ENCODE data around the gene MSMB.
"Not testable (repeated sequence)": the region's sequence is repeated elsewhere in the genome, so short reads cannot be mapped to it uniquely, and the experiment has no call there.

Gene MSMB

DNA sequence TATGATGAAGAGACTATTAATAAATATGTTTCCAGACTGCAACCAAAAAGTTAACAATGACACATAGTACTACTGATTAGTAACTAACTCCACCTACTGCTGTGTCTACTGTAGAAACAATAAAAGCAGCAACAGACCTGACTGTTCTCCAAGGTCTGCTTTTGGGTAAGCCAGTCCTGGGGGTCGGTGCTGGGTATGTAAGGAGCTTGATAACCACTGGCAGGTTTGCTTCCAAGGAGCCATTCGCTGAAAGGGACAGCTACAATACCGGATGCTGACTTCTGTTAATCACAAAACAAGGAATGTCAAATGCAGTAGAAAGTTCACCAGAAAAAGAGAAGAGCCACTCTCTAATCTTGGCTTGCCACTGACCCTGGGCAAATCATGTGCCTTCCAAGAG lies 33.3 kb downstream of the MSMB start:
- Mint-ChIP-seq H3K4me1 (peaks cover 12% of the 10 kb centered on the region), H3K27me3 (no peaks in the 10 kb centered on the region), H3K27ac (no peak overlapping the region), H3K4me3 (no peak overlapping the region), H3K36me3 (peaks cover 26% of the 10 kb centered on the region), H3K9me3 (no peaks in the 10 kb centered on the region)
- no peak for ATAC-seq

DNA sequence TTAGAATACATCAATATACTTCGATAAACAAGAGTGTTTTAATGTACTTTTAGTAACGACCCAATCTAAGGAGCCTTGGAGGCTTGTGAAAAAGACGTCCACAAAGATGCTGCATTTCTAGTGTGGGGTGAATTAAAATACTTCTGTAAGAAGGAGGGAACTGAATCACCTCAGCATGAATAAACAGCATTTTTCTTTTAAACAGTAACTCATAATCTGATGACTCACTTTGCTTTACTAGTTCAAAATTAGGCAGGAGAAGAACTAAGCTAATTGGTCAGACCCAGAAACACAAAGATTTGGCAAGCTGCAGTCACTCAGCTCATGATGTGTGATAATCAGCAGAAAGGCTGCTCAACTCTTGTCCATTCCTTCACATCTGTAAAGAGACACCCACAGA lies 39.9 kb downstream of the MSMB start:
- no peaks in the 10 kb centered on the region for H3K27me3 Mint-ChIP-seq
- H3K4me1 Mint-ChIP-seq = no peaks in the 10 kb centered on the region
- no peaks in the 10 kb centered on the region for H3K9me3 Mint-ChIP-seq
- no peak overlapping the region for H3K27ac Mint-ChIP-seq
- H3K4me3 Mint-ChIP-seq = no peak overlapping the region
- H3K36me3 Mint-ChIP-seq = peaks cover 40% of the 10 kb centered on the region
- no peak for ATAC-seq

DNA sequence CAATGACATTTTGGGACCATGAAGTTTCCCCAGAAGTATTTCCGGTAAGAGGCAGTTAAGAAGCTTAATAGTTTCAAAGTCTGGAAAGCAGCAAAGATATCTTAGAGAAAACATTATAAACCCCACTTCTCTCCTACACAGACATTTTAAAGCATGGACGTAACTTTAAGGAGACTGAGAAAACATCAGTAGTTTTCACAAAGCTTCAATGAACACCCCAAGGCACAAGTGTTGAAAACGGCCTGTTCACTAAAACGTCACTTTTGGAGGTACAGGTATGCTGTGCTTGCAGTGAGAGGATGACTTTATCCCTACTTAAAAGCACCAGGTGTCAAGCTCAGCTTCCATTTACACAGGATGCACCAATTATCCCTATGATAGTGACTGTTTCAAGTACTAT lies 40.7 kb downstream of the MSMB start:
- no peaks in the 10 kb centered on the region for H3K9me3 Mint-ChIP-seq
- H3K4me3 Mint-ChIP-seq = no peak overlapping the region
- ATAC-seq = no peak
- H3K4me1 Mint-ChIP-seq = no peaks in the 10 kb centered on the region
- no peaks in the 10 kb centered on the region for H3K27me3 Mint-ChIP-seq
- no peak overlapping the region for H3K27ac Mint-ChIP-seq
- peaks cover 44% of the 10 kb centered on the region for H3K36me3 Mint-ChIP-seq

DNA sequence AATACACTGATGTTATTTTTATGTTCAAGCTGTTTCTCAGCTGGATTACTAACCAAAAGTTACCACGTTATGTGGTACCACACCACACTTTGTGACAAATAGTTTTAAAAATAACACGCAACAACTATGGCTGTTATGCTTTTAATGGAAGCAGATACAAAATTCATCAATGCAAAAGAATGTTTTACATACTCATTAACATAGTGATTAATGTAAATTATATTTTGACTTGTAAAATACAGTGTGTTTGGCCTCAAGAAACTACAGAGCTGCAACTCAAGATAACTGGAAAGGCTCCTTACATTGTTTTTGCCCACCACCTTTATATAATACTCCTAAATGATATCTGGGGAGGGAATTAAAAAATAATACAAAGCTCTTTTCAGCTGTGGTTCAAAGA lies 41.1 kb downstream of the MSMB start:
- H3K27ac Mint-ChIP-seq = no peak overlapping the region
- H3K36me3 Mint-ChIP-seq = peaks cover 49% of the 10 kb centered on the region
- no peak overlapping the region for H3K4me3 Mint-ChIP-seq
- H3K9me3 Mint-ChIP-seq = no peaks in the 10 kb centered on the region
- no peaks in the 10 kb centered on the region for H3K27me3 Mint-ChIP-seq
- H3K4me1 Mint-ChIP-seq = no peaks in the 10 kb centered on the region
- ATAC-seq = no peak

DNA sequence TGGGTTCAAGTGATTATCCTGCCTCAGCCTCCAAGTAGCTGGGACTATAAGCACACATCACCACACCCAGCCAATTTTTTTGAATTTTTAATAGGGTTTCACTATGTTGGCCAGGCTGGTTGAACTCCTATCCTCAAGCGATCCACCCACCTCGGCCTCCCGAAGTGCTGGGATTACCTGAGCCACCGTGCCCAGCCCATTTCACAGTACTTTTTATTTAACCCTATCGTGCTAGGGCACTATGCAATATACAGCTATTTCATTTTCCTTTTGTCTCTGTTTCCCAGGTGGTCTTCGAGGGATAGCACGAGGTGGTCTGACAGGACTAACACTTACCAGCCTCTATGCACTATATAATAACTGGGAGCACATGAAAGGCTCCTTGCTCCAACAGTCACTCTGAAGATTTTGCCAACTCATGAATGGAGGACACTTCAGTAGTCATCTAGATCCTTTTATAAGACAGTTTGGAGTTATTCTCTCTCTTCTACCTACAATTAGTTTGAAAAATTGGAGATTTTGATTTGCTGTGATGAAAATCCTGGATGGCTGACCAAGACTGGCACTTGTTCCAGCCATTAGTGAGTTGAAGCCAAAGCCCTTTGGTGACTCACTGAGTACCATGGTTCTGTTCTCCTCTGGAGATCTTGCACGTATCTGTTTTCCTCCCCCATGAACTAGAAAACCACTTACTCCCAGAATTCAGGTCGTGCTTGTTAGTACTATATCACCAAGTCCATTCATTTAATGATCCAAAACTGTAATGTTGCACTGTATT lies 43.0 kb downstream of the MSMB start:
- Mint-ChIP-seq H3K27me3 (no peaks in the 10 kb centered on the region), H3K4me1 (no peaks in the 10 kb centered on the region), H3K36me3 (peaks cover 60% of the 10 kb centered on the region), H3K9me3 (peaks cover 3% of the 10 kb centered on the region), H3K4me3 (no peak overlapping the region), H3K27ac (no peak overlapping the region)
- no peak for ATAC-seq

DNA sequence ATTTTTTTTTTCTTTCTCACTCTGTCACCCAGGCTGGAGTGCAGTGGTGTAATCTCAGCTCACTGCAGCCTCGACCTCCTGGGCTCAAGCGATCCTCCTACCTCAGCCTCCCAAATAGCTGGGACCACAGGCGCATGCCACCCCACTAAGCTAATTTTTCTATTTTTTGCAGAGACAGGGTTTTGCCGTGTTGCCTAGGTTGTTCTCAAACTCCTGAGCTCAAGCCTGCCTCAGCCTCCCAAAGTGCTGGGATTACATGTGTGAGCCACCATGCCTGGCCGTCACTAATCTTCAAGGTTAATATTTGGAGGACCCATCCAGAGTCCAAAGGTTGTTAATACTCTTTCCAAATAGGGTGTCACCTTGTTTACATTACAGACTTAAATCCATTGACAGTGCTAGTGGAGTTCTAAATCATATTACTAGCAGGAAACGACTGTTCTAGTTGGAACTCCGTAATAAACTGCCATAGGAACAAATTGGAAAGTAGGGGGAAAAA lies 43.8 kb downstream of the MSMB start:
- not testable (repeated sequence) for H3K4me3 Mint-ChIP-seq, H3K27ac Mint-ChIP-seq, H3K4me1 Mint-ChIP-seq, ATAC-seq, H3K9me3 Mint-ChIP-seq, H3K27me3 Mint-ChIP-seq
- H3K36me3 Mint-ChIP-seq = peaks cover 64% of the 10 kb centered on the region

DNA sequence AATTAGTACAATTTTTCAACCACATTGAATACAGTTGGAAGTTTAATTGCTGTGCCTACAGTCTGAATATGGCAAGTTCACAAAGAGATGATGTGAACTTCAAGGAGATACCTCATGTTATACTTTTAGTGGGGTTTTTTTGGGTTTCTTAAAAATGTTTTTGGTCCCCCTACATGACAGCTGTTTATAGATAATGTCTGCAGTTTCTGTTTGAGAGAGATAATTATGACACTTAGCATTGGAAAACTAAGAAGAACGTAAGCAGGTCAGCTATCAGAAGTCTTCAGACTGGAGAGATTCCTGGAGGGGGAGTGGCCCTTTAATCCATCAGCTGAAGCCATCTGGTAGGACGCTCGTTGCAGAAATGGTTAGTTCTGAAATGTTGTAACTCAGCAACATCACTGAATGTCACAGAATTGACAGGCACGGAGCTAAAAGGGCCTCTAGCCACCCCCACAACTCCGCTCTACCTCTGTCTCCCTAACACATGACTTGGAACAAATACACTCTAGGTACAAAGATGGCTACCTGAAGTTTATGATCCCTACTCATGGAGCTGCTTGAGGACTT lies 44.8 kb downstream of the MSMB start:
- Mint-ChIP-seq H3K9me3 (peaks cover 3% of the 10 kb centered on the region), H3K36me3 (peaks cover 61% of the 10 kb centered on the region), H3K4me3 (no peak overlapping the region), H3K27me3 (no peaks in the 10 kb centered on the region), H3K27ac (no peak overlapping the region), H3K4me1 (no peaks in the 10 kb centered on the region)
- no peak for ATAC-seq

DNA sequence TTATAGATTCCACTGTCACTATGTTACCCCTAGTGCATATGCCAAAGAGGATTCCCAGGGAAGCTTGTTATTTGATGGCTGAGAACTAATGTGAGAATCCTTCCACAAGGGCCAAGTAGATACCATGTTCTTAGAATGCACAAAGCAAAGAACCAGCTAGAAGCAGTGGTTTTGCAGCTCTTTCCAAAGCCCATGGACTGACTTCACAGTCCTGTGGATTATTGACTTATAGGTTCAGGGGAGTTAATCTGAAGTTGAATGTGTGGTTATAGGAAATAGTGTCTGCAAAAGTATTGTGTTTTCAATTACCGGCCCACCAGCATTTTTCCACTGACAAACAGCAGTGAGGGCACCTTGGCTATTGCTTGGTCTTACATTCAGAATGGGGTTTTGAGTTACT lies 45.5 kb downstream of the MSMB start:
- Mint-ChIP-seq H3K4me3 (no peak overlapping the region), H3K9me3 (peaks cover 3% of the 10 kb centered on the region), H3K27ac (no peak overlapping the region), H3K27me3 (no peaks in the 10 kb centered on the region), H3K4me1 (no peaks in the 10 kb centered on the region), H3K36me3 (peaks cover 57% of the 10 kb centered on the region)
- no peak for ATAC-seq

DNA sequence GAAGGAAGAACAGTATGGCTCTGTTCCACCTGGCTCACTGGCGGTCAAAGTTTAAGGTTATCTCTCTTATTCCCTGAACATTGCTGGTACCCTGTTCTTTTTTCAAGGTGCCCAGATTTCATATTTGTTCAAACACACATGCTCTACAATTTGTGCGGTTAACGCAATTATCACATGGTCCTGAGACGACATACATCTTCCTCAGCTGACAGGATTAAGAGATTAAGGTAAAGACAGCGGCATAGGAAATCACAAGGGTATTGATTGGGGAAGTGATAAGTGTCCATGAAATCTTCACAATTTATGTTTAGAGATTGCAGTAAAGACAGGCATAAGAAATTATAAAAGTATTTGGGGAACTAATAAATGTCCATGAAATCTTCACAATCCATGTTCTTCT lies 46.1 kb downstream of the MSMB start:
- not testable (repeated sequence) for H3K27ac Mint-ChIP-seq, H3K27me3 Mint-ChIP-seq, H3K9me3 Mint-ChIP-seq, H3K4me3 Mint-ChIP-seq, ATAC-seq, H3K4me1 Mint-ChIP-seq
- peaks cover 57% of the 10 kb centered on the region for H3K36me3 Mint-ChIP-seq

DNA sequence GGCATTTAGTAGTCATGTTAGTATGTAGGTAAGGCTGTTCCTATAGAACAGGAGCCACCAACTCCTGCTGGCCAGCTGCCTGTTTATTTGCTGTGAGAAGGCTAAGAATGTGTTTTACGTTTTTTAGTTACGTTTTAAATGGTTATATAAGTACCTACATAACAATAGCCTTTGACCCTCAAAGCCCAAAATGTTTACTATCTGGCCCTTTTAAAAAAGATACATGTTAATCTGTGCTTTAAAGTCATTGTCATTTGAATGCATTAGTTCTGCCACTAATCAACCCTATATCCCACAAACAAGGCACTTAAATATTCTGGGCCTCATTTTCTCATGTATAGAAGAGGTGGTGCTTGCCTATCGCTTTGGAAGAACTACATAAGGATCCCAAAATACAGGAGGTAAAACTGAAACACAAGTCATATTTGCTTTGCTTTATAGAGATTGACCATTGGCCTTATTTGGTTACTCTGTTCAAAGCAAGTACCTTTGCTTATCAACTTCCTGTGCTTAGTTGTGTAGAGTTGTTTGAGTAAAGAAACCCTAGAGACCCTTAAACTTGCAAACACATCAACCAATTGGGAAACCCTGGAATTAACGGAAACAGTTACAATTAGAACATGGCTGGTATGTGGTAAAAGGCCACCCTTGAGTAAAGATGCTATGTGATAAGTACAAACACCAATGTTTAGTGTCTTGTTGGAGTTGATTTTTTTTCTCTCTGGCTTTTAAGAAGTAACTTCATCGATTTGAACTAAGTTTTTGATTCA lies 47.9 kb downstream of the MSMB start:
- Mint-ChIP-seq H3K4me3 (no peak overlapping the region), H3K27me3 (no peaks in the 10 kb centered on the region), H3K4me1 (no peaks in the 10 kb centered on the region), H3K9me3 (peaks cover 3% of the 10 kb centered on the region), H3K36me3 (peaks cover 59% of the 10 kb centered on the region), H3K27ac (no peak overlapping the region)
- no peak for ATAC-seq

DNA sequence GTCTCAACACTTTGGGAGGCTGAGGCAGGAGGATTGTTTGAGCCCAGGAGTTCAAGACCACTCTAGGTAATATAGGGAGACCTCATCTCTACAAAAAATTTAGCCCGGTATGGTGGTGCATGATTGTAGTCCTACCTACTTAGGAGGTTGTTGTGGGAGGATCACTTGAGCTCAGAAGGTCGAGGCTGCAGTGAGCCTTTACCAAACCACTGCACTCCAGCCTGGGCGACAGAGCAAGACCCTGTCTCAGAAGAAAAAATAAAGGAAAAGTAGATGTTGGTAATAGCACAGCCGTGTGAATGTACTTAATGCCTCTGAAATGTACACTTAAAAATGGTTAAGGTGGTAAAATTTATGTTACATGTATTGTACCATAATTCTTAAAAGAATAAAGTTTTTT lies 48.5 kb downstream of the MSMB start:
- Mint-ChIP-seq H3K36me3 (peaks cover 61% of the 10 kb centered on the region), H3K4me3 (no peak overlapping the region), H3K27ac (no peak overlapping the region), H3K4me1 (no peaks in the 10 kb centered on the region), H3K9me3 (peaks cover 3% of the 10 kb centered on the region), H3K27me3 (no peaks in the 10 kb centered on the region)
- ATAC-seq = no peak

DNA sequence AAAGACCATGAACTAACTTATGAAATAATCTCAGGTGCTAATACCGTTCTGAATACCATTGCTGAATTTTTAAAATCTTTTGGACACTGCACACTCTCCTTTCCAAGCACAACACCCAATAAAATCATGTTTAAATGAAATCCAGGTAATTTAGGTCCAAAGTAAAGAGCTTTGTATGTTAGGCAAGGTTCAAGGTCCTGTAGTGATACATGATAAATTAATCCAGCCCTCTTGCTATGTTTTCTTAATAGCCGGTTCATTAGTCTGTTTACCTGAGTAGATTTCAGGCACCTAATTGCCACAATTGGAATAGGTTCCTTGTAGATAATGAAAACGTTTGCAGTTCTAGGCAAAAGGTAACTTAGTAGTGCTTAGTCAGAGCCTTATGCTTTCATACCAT lies 60.5 kb downstream of the MSMB start:
- H3K27ac Mint-ChIP-seq = not testable (repeated sequence)
- peaks cover 14% of the 10 kb centered on the region for H3K36me3 Mint-ChIP-seq

DNA sequence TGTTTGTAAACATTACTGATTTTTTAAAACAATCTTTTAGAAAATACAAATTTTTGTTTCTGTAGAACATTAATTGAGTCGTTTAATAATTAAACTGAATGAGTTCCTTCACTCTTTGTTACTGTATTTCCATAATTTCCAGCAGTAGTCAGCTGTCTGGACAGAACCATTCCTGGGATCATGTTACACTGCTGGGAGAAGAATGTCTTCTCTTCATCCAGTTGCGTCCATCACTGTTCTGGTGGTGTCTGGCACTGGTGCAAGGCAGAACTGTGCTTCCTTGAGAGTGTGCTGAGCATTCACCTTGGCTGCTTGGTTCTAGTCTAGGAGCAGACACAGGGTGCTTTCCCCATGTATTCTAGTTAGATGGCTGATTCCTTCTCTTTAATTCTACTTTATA lies 61.6 kb downstream of the MSMB start:
- ATAC-seq, H3K4me3 Mint-ChIP-seq, H3K9me3 Mint-ChIP-seq, H3K27me3 Mint-ChIP-seq, H3K27ac Mint-ChIP-seq, H3K4me1 Mint-ChIP-seq: not testable (repeated sequence)
- peaks cover 14% of the 10 kb centered on the region for H3K36me3 Mint-ChIP-seq

More for the DNA sequence above, 60.5 kb downstream of the MSMB start:
- H3K4me3 Mint-ChIP-seq, H3K9me3 Mint-ChIP-seq, H3K27me3 Mint-ChIP-seq, ATAC-seq, H3K4me1 Mint-ChIP-seq: not testable (repeated sequence)

DNA sequence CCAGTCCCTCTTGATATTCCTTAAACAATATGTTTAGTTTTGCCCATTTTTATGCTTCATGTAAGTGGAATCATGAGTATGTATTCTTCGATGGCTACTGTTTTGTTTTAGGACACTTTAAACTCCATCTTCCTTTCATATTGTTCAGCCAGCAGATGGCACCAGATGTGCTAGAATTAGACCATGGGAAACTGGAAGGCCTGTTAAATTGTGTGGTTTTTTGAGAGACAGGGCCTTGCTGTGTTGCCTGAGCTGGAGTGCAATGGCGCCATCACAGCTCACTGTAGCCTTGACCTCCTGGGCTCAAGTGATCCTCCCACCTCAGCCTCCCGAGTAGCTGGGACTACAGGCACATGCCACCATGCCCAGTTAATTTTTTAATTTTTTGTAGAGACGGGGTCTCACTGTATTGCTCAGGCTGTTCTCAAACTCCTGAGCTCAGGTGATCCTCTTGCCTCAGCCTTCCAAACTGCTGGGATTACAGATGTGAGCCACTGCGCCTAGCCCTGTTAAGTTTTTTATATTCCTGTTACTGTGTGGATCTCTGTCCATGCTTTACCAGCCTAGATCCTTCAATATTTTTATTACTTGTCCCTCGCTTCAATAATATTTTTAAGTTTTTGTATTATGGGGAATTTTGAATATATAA lies 62.4 kb downstream of the MSMB start:
- not testable (repeated sequence) for H3K27ac Mint-ChIP-seq, H3K9me3 Mint-ChIP-seq, H3K27me3 Mint-ChIP-seq, H3K4me3 Mint-ChIP-seq, ATAC-seq, H3K36me3 Mint-ChIP-seq, H3K4me1 Mint-ChIP-seq
